CD8-positive, alpha-beta memory T cell (primary cell): ENCODE measurements around the gene MRPL10. TPM values are rescaled to one million over a fixed set of nuclear protein-coding genes. Genes with fewer than 3 reads are reported as not detected.

Experiments
- CTCF ChIA-PET: fragments of 350-600 bp; sonication (Branson Sonifier 250); formaldehyde crosslinking; loops from one replicate; lab custom pipeline; 2021; ENCODE audit warnings: antibody characterized with exemption; lab: Charles Lee
- POLR2A ChIA-PET: fragments of 350-600 bp; sonication (Branson Sonifier 250); formaldehyde crosslinking; loops from one replicate; lab custom pipeline; 2021; ENCODE audit warnings: antibody characterized with exemption; lab: Charles Lee
- DNase-seq, 5 donors: peaks; one replicate each; pipeline versions ENCODE4 v3.0.0 to v3.0.0-alpha.2; 2020 to 2022; ENCODE audit warnings: mixed read lengths in 1 of 5
- H3K27ac ChIP-seq: one replicate; pipeline ENCODE4 v1.7.0; 2013; ENCODE audit warnings: low read depth, mild to moderate bottlenecking, low read length, moderate library complexity
- H3K27me3 ChIP-seq: 2 replicates; pipeline ENCODE4 v1.7.0; 2013; ENCODE audit warnings: low read length, mild to moderate bottlenecking; ENCODE audit not compliant: insufficient read depth, poor library complexity, severe bottlenecking
- H3K36me3 ChIP-seq: 2 replicates; pipeline ENCODE4 v1.7.0; 2013; ENCODE audit warnings: mild to moderate bottlenecking, low read length, moderate library complexity; ENCODE audit not compliant: insufficient read depth
- H3K4me1 ChIP-seq: 2 replicates; pipeline ENCODE4 v1.7.0; 2013; ENCODE audit warnings: mild to moderate bottlenecking, low read length, moderate library complexity; ENCODE audit not compliant: insufficient read depth
- H3K4me3 ChIP-seq: 2 replicates; pipeline ENCODE4 v1.7.0; 2013; ENCODE audit warnings: mild to moderate bottlenecking, low read length
- H3K9me3 ChIP-seq: 2 replicates; pipeline ENCODE4 v1.7.0; 2013; ENCODE audit warnings: mild to moderate bottlenecking, low read length
- H3K27ac Mint-ChIP-seq, 8 donors: one replicate each; pipeline ENCODE4 v1.8.0; 2020 to 2021; ENCODE audit warnings: mixed read lengths in 8 of 8, mild to moderate bottlenecking in 6 of 8, inconsistent platforms in 3 of 8, moderate library complexity in 3 of 8
- H3K27me3 Mint-ChIP-seq, 2 donors: one replicate each; pipeline ENCODE4 v1.8.0; 2020 to 2021; ENCODE audit warnings: mixed read lengths in 2 of 2, mild to moderate bottlenecking in 1 of 2, moderate library complexity in 1 of 2
- H3K36me3 Mint-ChIP-seq, 3 donors: one replicate each; pipeline ENCODE4 v1.8.0; 2020 to 2021; ENCODE audit warnings: mixed read lengths in 3 of 3, inconsistent platforms in 1 of 3, mild to moderate bottlenecking in 1 of 3
- H3K4me1 Mint-ChIP-seq, 3 donors: one replicate each; pipeline ENCODE4 v1.8.0; 2020 to 2021; ENCODE audit warnings: mixed read lengths in 3 of 3, inconsistent platforms in 1 of 3, mild to moderate bottlenecking in 1 of 3
- H3K4me3 Mint-ChIP-seq, 7 donors: one replicate each; pipeline ENCODE4 v1.8.0; 2020 to 2021; ENCODE audit warnings: mixed read lengths in 7 of 7, mild to moderate bottlenecking in 6 of 7, moderate library complexity in 4 of 7, inconsistent platforms in 2 of 7
- H3K9me3 Mint-ChIP-seq, 5 donors: one replicate each; pipeline ENCODE4 v1.8.0; 2020 to 2022; ENCODE audit warnings: mixed read lengths in 5 of 5, mild to moderate bottlenecking in 3 of 5, moderate library complexity in 2 of 5, inconsistent platforms in 1 of 5
- polyA plus RNA-seq: library from polyadenylated mRNA; unstranded; fragments of 300-500 nt; fragmentation: Illumina TruSeq; gene quantifications from one replicate; pipeline ENCODE4 v1.2.3, GENCODE V29; 2021
- total RNA-seq, 2 experiments: library from RNA; stranded (reverse); gene quantifications; one replicate each; pipeline ENCODE4 v1.2.3, GENCODE V29; 2021

Gene MRPL10
- total and polyA plus RNA-seq, 3 experiments from 2014 or later = 59.8 to 67.7 (median 67.0) TPM

DNA sequence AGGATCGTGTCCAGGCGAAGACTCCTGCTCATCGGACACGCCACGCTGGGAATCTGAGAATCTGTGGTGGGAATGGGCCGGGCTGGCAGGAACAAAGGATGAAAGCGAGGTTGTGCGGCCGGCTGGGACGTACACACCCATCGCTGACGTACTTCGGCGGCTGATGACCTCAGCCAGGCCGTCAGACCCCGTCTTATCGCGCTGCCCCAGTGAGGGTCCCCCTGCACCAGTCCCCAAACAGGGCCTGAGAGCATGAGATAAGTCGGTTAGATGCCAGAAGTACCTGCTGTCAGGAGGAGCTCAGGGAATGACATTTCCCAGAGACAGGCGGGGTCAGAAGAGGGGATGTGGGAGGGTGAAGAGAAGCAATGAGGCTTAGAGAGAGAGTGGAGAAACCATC is 35.6 kb upstream of the MRPL10 start:
- Mint-ChIP-seq H3K27me3 (peaks cover 19 to 49% of the 10 kb centered on the region in 2 donors), H3K36me3 (peaks cover 0 to 2% (median 0%) of the 10 kb centered on the region in 3 donors), H3K27ac (peak overlapping the region in 1 of 8 donors; percentile 72), H3K4me1 (peaks cover 0 to 3% (median 0%) of the 10 kb centered on the region in 3 donors), H3K4me3 (no peak overlapping the region), H3K9me3 (no peaks in the 10 kb centered on the region)
- POLR2A ChIA-PET = no interaction called here
- H3K27me3 ChIP-seq = peaks cover 10% of the 10 kb centered on the region
- no peak overlapping the region for H3K4me3 ChIP-seq
- no peak for DNase-seq
- no peaks in the 10 kb centered on the region for H3K36me3 ChIP-seq
- H3K27ac ChIP-seq = no peak overlapping the region
- peaks cover 17% of the 10 kb centered on the region for H3K4me1 ChIP-seq
- CTCF ChIA-PET = interaction anchor here (1.0 kb wide), 1 partner anchor 75 kb away, joined by 3 read pairs; the partner anchor contains the start of gene PNPO
- no peaks in the 10 kb centered on the region for H3K9me3 ChIP-seq

DNA sequence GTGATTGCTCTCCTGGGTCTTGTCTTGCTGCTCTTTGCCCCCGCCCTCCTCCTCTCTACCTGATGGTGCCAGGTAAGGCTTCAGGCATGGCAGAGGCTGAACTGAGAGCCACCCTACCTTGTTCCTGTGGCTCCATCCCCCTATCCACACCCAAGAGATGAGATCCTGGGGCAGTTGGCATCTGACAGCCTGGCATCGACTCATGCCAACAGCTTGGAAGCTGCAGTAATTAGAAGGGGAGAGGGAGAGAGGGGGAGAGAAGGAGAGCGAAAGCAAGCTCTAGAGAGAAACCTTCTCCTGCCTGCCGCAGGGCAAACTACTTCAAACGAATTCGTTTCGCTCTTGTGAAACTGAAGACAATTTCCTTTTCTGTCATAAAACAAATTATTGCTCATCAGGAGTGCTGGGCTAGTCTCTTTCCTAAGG is 33.5 kb upstream of the MRPL10 start:
- H3K27me3 Mint-ChIP-seq = peaks cover 6 to 36% of the 10 kb centered on the region in 2 donors
- ChIA-PET CTCF (no interaction called here), POLR2A (no interaction called here)
- H3K9me3 Mint-ChIP-seq = no peaks in the 10 kb centered on the region
- Histone ChIP-seq H3K27ac (no peak overlapping the region), H3K27me3 (no peaks in the 10 kb centered on the region), H3K9me3 (no peaks in the 10 kb centered on the region), H3K4me1 (peaks cover 17% of the 10 kb centered on the region), H3K4me3 (no peak overlapping the region), H3K36me3 (no peaks in the 10 kb centered on the region)
- H3K27ac Mint-ChIP-seq = no peak overlapping the region
- peaks cover 0 to 2% (median 0%) of the 10 kb centered on the region in 3 donors for H3K36me3 Mint-ChIP-seq
- H3K4me3 Mint-ChIP-seq = peak overlapping the region in 1 of 7 donors; percentile 33
- H3K4me1 Mint-ChIP-seq = peaks cover 0 to 3% (median 0%) of the 10 kb centered on the region in 3 donors
- DNase-seq = no peak

DNA sequence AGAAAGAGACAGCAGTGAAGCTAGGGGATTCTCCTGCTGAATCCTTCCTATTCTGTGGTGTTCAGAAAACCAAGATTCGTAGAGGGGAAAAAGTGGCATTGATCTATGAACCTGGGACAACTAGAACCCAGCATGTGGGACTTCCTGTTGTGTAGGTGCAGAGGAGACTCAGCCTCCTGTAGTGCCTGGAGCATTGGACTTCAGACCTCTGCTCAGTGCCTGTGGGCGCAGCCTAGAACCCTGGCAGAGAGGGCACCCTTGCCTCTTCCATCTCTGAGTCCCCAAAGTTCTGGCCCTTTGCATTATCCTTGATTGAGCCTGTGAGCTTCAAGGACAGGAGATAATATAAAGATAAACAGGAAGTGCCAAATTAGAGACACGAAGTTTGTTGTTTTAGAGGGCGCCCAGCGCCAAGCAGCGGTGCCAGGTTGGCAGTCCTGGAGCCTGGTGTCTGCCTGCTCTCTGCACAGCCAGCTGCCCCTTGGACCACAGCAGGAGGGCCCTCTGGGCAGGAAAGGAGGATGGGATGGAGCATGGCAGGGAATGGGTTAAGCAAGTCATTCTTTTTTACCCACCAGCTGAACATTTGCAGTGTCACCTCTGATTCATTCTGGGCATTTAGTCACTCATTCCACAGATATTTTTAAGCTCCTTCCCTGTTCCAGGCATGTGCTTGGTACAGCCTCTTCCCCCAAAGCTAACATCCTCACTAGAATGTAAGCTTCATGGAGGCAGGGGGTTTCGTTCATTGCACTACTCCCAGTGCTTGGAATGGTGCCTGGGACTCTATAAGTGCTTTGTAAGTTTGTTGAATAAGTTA is 31.5 kb upstream of the MRPL10 start:
- peaks cover 17% of the 10 kb centered on the region for H3K4me1 ChIP-seq
- no peaks in the 10 kb centered on the region for H3K36me3 ChIP-seq
- Mint-ChIP-seq H3K4me1 (peaks cover 0 to 3% (median 0%) of the 10 kb centered on the region in 3 donors), H3K27me3 (peaks cover 11 to 33% of the 10 kb centered on the region in 2 donors), H3K9me3 (no peaks in the 10 kb centered on the region), H3K27ac (no peak overlapping the region), H3K36me3 (peaks cover 0 to 2% (median 0%) of the 10 kb centered on the region in 3 donors), H3K4me3 (no peak overlapping the region)
- no peak for DNase-seq
- no peaks in the 10 kb centered on the region for H3K9me3 ChIP-seq
- CTCF ChIA-PET = interaction anchor here (3.9 kb wide), 1 partner anchor 21 kb away, joined by 15 read pairs; the partner anchor contains the start of gene SCRN2
- POLR2A ChIA-PET = no interaction called here
- H3K27me3 ChIP-seq = no peaks in the 10 kb centered on the region
- H3K27ac ChIP-seq = no peak overlapping the region
- no peak overlapping the region for H3K4me3 ChIP-seq

DNA sequence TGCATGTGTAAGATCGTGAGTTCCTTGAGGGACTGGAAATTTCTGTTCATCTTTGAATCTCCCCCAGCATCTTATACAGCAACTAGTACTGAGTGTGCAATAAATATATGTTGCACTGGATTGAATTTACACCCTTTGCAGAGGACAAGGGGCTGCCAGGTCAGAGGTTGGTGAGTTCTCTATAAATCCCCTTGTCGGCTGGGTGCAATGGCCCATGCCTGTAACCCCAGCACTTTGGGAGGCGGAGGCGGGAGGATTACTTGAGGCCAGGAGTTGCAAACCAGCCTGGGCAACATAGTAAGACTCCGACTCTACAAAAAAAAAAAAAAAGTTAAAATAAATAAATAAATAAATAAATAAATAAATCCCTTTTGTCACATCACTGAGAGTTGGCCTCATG is 29.0 kb upstream of the MRPL10 start:
- Mint-ChIP-seq H3K36me3 (peaks cover 0 to 2% (median 0%) of the 10 kb centered on the region in 3 donors), H3K9me3 (no peaks in the 10 kb centered on the region), H3K4me3 (no peak overlapping the region), H3K4me1 (peaks cover 0 to 3% (median 0%) of the 10 kb centered on the region in 3 donors), H3K27me3 (peaks cover 14 to 39% of the 10 kb centered on the region in 2 donors), H3K27ac (no peak overlapping the region)
- Histone ChIP-seq H3K27me3 (no peaks in the 10 kb centered on the region), H3K4me1 (peaks cover 16% of the 10 kb centered on the region), H3K4me3 (no peak overlapping the region), H3K36me3 (no peaks in the 10 kb centered on the region), H3K9me3 (no peaks in the 10 kb centered on the region), H3K27ac (no peak overlapping the region)
- no peak for DNase-seq
- POLR2A ChIA-PET = no interaction called here
- CTCF ChIA-PET = interaction anchor here (3.9 kb wide), 1 partner anchor 18 kb away, joined by 15 read pairs; the partner anchor contains the start of gene SCRN2

DNA sequence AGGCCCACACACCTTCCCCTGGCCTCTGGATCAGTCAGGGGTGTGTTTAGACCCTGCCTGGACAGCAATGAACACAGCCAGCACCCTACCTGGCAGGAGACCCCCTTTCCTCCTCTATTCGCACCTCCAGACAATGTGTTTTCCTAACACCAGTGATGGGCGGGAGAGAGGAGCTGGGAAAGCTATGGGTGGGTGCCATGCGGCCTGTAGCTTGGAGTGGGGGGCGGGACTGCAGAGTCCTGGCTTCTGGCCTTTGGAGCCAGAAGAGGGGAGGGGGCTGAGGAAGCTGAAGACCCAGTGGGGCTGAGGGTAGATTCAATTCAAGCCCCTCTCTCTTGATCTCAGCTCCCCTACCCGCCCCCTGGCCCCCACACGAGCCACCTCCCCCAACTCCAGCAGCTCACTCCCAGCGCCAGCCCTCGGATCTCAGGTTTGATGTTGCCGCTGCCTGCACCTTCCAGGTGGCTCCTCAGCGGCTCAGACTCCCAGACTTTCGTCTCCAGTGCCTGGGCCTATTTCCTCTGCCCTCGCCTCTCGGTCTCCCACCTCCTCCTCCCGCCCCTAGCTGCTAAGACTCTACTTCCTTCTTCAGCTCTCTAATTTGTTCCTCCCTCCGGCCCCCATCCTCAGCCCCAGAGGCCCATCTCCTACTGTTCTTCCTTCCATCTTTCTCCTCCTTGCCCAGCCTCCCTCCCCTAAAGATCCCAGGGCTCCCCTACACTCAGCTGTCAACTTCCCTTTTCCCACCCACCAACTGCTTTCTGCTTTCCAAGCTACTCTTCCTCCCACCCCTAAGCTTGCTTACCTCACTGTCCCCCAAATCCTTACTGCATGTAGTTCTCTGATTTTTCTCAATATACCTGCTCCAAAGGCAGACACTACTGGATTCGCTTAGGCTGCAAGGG is 26.5 kb upstream of the MRPL10 start:
- peaks cover 6% of the 10 kb centered on the region for H3K27me3 ChIP-seq
- no peak overlapping the region for H3K27ac ChIP-seq
- Mint-ChIP-seq H3K36me3 (no peaks in the 10 kb centered on the region), H3K27ac (no peak overlapping the region), H3K9me3 (no peaks in the 10 kb centered on the region), H3K27me3 (peaks cover 30 to 61% of the 10 kb centered on the region in 2 donors), H3K4me3 (no peak overlapping the region), H3K4me1 (no peaks in the 10 kb centered on the region)
- H3K4me1 ChIP-seq = peaks cover 3% of the 10 kb centered on the region
- CTCF ChIA-PET = interaction anchor here (1.7 to 2.6 kb wide), 2 partner anchors 32 to 39 kb away, joined by 3 to 12 read pairs; no protein-coding TSS in a partner anchor
- no peak overlapping the region for H3K4me3 ChIP-seq
- POLR2A ChIA-PET = no interaction called here
- DNase-seq = no peak
- no peaks in the 10 kb centered on the region for H3K9me3 ChIP-seq
- no peaks in the 10 kb centered on the region for H3K36me3 ChIP-seq

DNA sequence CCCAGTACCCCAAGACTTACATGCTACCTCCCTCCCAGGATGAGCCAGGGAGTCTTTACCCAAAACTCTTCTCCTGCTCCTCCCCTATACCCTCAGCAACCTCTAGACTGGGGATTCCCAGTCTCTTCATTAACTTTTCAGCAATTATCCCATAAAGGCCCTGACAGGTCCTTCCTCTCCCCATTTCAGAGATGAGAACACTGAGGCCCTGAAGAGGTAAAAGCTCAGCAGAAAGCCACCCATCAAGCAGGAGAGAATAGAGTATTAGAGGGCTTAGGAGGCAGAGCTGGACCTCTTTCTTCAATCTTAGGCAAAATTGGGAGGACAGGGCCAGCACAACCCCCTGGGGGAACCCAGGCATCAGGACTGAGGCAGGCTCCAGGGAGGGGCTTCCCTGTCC is 25.5 kb upstream of the MRPL10 start:
- no peak for DNase-seq
- ChIA-PET POLR2A (no interaction called here), CTCF (interaction anchor here (1.2 to 1.7 kb wide), 2 partner anchors 15 to 40 kb away, joined by 3 read pairs; no protein-coding TSS in a partner anchor)
- Histone ChIP-seq H3K27ac (no peak overlapping the region), H3K27me3 (peaks cover 16% of the 10 kb centered on the region), H3K9me3 (no peaks in the 10 kb centered on the region), H3K4me3 (no peak overlapping the region), H3K4me1 (peaks cover 7% of the 10 kb centered on the region), H3K36me3 (no peaks in the 10 kb centered on the region)
- Mint-ChIP-seq H3K27me3 (peaks cover 36 to 71% of the 10 kb centered on the region in 2 donors), H3K9me3 (peaks cover 0 to 2% (median 0%) of the 10 kb centered on the region in 5 donors), H3K4me3 (no peak overlapping the region), H3K4me1 (peaks cover 7 to 8% (median 8%) of the 10 kb centered on the region in 3 donors), H3K27ac (no peak overlapping the region), H3K36me3 (no peaks in the 10 kb centered on the region)

DNA sequence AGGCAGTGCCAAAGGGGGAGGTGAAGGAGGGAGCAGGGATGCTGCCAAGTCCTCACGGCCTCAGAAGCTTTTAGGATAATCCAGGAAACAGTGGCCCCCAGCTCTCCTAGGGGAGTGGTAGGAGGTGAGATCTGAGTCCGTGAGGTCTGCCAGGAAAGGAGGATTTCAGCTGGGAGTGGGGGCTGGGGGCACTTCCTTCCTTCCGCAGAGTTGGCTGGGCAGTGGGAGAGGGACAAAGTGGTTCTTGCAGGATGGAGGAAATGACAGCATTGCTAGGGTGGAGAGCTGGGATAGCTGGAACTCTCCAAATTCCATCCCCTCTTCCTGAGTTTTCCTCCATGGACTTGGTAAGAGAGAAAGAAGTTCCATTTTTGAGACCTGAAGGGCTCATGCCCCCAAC is 24.4 kb upstream of the MRPL10 start:
- no peaks in the 10 kb centered on the region for H3K36me3 Mint-ChIP-seq
- Histone ChIP-seq H3K4me3 (no peak overlapping the region), H3K4me1 (peaks cover 12% of the 10 kb centered on the region), H3K27ac (no peak overlapping the region), H3K27me3 (peaks cover 21% of the 10 kb centered on the region), H3K36me3 (no peaks in the 10 kb centered on the region), H3K9me3 (no peaks in the 10 kb centered on the region)
- peaks cover 41 to 74% of the 10 kb centered on the region in 2 donors for H3K27me3 Mint-ChIP-seq
- no peak for DNase-seq
- no peak overlapping the region for H3K27ac Mint-ChIP-seq
- H3K4me1 Mint-ChIP-seq = peaks cover 8 to 13% (median 12%) of the 10 kb centered on the region in 3 donors
- CTCF ChIA-PET = interaction anchor here (1.2 to 1.7 kb wide), 5 partner anchors 14 to 41 kb away, joined by 3 to 4 read pairs (median 3); partner anchors contain the start of gene MRPL10
- POLR2A ChIA-PET = no interaction called here
- no peak overlapping the region for H3K4me3 Mint-ChIP-seq
- H3K9me3 Mint-ChIP-seq = peaks cover 0 to 2% (median 0%) of the 10 kb centered on the region in 5 donors
